ENCODE data around the gene IDUA. TPM values are rescaled to one million over a fixed set of nuclear protein-coding genes. Genes with fewer than 3 reads are reported as not detected.
"Not testable (repeated sequence)": the region's sequence is repeated elsewhere in the genome, so short reads cannot be mapped to it uniquely, and the experiment has no call there.

IDUA gene
- total and polyA plus RNA-seq, 10 of the 15 experiments (the other 5 are each of a cell fraction or from before 2014, with no cell fraction given) = 0.05 to 7.6 (median 1.4) TPM; not detected in 1

DNA sequence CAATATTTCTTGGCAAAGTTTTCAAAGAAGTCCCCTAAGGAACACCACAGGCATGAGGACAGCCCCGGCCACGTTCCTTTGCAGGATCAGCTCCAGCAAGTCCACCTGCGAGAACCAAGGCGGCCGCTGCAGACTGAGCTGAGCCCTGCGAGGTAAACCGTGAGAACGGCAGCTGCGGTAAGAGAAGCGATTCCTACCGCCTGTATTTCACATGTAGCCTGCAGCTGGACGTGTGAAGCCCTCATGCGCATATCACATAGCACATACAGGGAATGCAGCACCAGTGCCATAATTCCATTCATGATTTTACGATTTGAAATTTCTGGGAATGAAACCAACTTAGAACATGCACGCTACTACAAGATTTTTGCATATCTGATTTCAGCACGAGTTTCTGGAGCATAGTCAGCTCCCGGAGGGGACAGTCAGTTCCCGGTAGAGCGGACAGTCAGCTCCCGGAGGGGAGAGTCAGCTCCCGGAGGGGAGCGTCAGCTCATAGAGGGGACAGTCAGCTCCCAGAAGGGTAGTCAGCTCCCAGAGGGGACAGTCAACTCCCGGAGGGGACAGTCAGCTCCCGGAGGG is 66.3 kb downstream of the IDUA start:
- in situ Hi-C loops (cut with MboI) = no loop called here

GRCh38 chr4:1053891-1054290 is 67.0 kb downstream of the IDUA start:
- H2AFZ ChIP-seq (ENCODE audit: control insufficient read depth, low read depth, low read length); DNase-seq (ENCODE audit: low read depth, low spot score); ATAC-seq; intact Hi-C loops (cut with micrococcal nuclease; ENCODE audit: unreplicated experiment); H3K9me3 ChIP-seq (replicated peaks; ENCODE audit: control insufficient read depth, insufficient read depth, low read length); H3K4me3 ChIP-seq; H4K20me1 ChIP-seq (ENCODE audit: control insufficient read depth, insufficient read depth); H3K4me1 ChIP-seq (ENCODE audit: control insufficient read depth, insufficient read depth, low read length); H3K4me2 ChIP-seq (ENCODE audit: control insufficient read depth, insufficient read depth); RAD21 ChIA-PET (ENCODE audit: unreplicated experiment); POLR2A ChIA-PET; H3K79me2 ChIP-seq (ENCODE audit: control insufficient read depth, insufficient read depth, low read length); CTCF ChIA-PET; H3K27me3 ChIP-seq (replicated peaks in 1 of 2; ENCODE audit: control insufficient read depth in 2 of 2, insufficient read depth in 2 of 2, low read length in 1 of 2); H3K27ac ChIP-seq (ENCODE audit: control insufficient read depth, insufficient read depth); H3K9ac ChIP-seq (ENCODE audit: control insufficient read depth, insufficient read depth, low read length); H3K36me3 ChIP-seq (ENCODE audit: control insufficient read depth in 2 of 2, insufficient read depth in 2 of 2, low read length in 1 of 2); FAIRE-seq; BruUV-seq (replicated peaks); in situ Hi-C loops (cut with MboI): not testable (repeated sequence)
- SMC1A ChIA-PET (ENCODE audit: uncharacterized antibody, unreplicated experiment) = interaction anchor here (0.6 kb wide), 1 partner anchor 10 kb away, joined by 4 read pairs; no protein-coding TSS in a partner anchor
- WGBS (ENCODE audit: insufficient coverage, insufficient replicate concordance, low lambda C conversion rate, missing lambda C conversion rate) = 57% methylated on average over 7 of the region's 7 CpGs

More for the DNA sequence above, 66.3 kb downstream of the IDUA start:
- POLR2A ChIA-PET = no interaction called here
- Histone ChIP-seq H3K79me2 (ENCODE audit: control insufficient read depth, insufficient read depth, low read length) (no peaks in the 10 kb centered on the region), H3K36me3 (ENCODE audit: control insufficient read depth in 2 of 2, insufficient read depth in 2 of 2, low read length in 1 of 2) (no peaks in the 10 kb centered on the region), H3K4me1 (ENCODE audit: control insufficient read depth, insufficient read depth, low read length) (no peaks in the 10 kb centered on the region), H3K4me3 (no peak overlapping the region), H3K4me2 (ENCODE audit: control insufficient read depth, insufficient read depth) (no peak overlapping the region), H3K9me3 (replicated peaks; ENCODE audit: control insufficient read depth, insufficient read depth, low read length) (no peaks in the 10 kb centered on the region; the same call in 2 of the 3 replicates), H3K27me3 (replicated peaks in 1 of 2; ENCODE audit: control insufficient read depth in 2 of 2, insufficient read depth in 2 of 2, low read length in 1 of 2) (peaks cover 0 to 2% of the 10 kb centered on the region in 2 experiments; a peak in 2 of 4 replicates), H3K9ac (ENCODE audit: control insufficient read depth, insufficient read depth, low read length) (no peak overlapping the region), H3K27ac (ENCODE audit: control insufficient read depth, insufficient read depth) (no peak overlapping the region), H2AFZ (ENCODE audit: control insufficient read depth, low read depth, low read length) (no peak overlapping the region), H4K20me1 (ENCODE audit: control insufficient read depth, insufficient read depth) (no peaks in the 10 kb centered on the region)
- DNase-seq (ENCODE audit: low read depth, low spot score) = no peak
- RAD21 ChIA-PET (ENCODE audit: unreplicated experiment) = no interaction called here
- SMC1A ChIA-PET (ENCODE audit: uncharacterized antibody, unreplicated experiment) = no interaction called here
- FAIRE-seq = no peak
- intact Hi-C loops (cut with micrococcal nuclease; ENCODE audit: unreplicated experiment) = no loop called here
- TF ChIP-seq JUNB (IDR thresholded peaks at IDR 0.05) (no peak), SRF (IDR thresholded peaks at IDR 0.05; ENCODE audit: low read depth in 2 of 2, low read length in 2 of 2) (no peak), SMC3 (IDR thresholded peaks at IDR 0.05; ENCODE audit: borderline replicate concordance, low read length) (no peak), ZBED1 (IDR thresholded peaks at IDR 0.05; ENCODE audit: borderline replicate concordance) (no peak), CHD1 (IDR thresholded peaks at IDR 0.05; ENCODE audit: low read depth, low read length) (no peak), MTA3 (IDR thresholded peaks at IDR 0.05; ENCODE audit: borderline replicate concordance, low read length) (no peak), SIN3A (IDR thresholded peaks at IDR 0.05; ENCODE audit: low read depth, low read length) (no peak), SMAD5 (IDR thresholded peaks at IDR 0.05; ENCODE audit: low read depth) (no peak), MYB (IDR thresholded peaks at IDR 0.05; ENCODE audit: borderline replicate concordance, low read depth, low read length) (no peak), WRNIP1 (IDR thresholded peaks at IDR 0.05; ENCODE audit: borderline replicate concordance, low read depth, low read length) (no peak)
- CTCF ChIA-PET = no interaction called here
- no peak for ATAC-seq
- WGBS (ENCODE audit: insufficient coverage, insufficient replicate concordance, low lambda C conversion rate, missing lambda C conversion rate) = 54% methylated on average over 22 of the region's 24 CpGs
- BruUV-seq (replicated peaks) = no TSS peak

Other genes starting within 250 kb of the IDUA start
Only the 7 nearest of the 8 such genes appear.
- 0.16 TPM in 1 of 2 replicates, not detected in the other for gene CPLX1, start 160.9 kb upstream of the IDUA start, total RNA-seq (2014; rRNA removed)
- gene CPLX1, start 160.9 kb upstream of the IDUA start, total RNA-seq (2014; rRNA removed; fragmentation: Illumina TruSeq; extraction: Trizol) = 0.09 TPM in 1 of 2 replicates, not detected in the other
- 1.2 and 2.2 TPM in 2 replicates for gene CPLX1, start 160.9 kb upstream of the IDUA start, total RNA-seq (2021)
- gene CPLX1, start 160.9 kb upstream of the IDUA start, polyA plus RNA-seq (2011; rRNA removed) = not detected in 2 replicates
- 0.04 TPM in 1 of 2 replicates, not detected in the other for gene CPLX1, start 160.9 kb upstream of the IDUA start, polyA plus RNA-seq (2014; fragmentation: Illumina TruSeq; extraction: Trizol)
- gene CPLX1, start 160.9 kb upstream of the IDUA start, polyA plus RNA-seq (2014; fragmentation: Nextera tagmentation; extraction: Ambion mirVana) = not detected
- gene CPLX1, start 160.9 kb upstream of the IDUA start, polyA plus RNA-seq (2014; rRNA removed) = 0.28 and 0.57 TPM in 2 replicates
- gene CPLX1, start 160.9 kb upstream of the IDUA start, polyA plus RNA-seq (2016; fragmentation: Nextera tagmentation; extraction: Ambion mirVana) = under 1 TPM in 1 of 2 experiments, not detected in 1; 0.13 TPM
- gene GAK, start 54.7 kb upstream of the IDUA start, total RNA-seq (2014; rRNA removed) = 84.3 and 96.9 TPM in 2 replicates
- 18.4 and 22.5 TPM in 2 replicates for gene GAK, start 54.7 kb upstream of the IDUA start, total RNA-seq (2014; rRNA removed; fragmentation: Illumina TruSeq; extraction: Trizol)
- 114 and 127 TPM in 2 replicates for gene GAK, start 54.7 kb upstream of the IDUA start, total RNA-seq (2021)
- gene GAK, start 54.7 kb upstream of the IDUA start, polyA plus RNA-seq (2011; rRNA removed) = 20.8 and 36.6 TPM in 2 replicates
- 9.3 and 20.2 TPM in 2 replicates for gene GAK, start 54.7 kb upstream of the IDUA start, polyA plus RNA-seq (2014; fragmentation: Illumina TruSeq; extraction: Trizol)
- 1 to 10 TPM in 1 of 2 experiments, under 1 TPM in 1; 0.82 to 5.7 TPM for gene GAK, start 54.7 kb upstream of the IDUA start, polyA plus RNA-seq (2014; fragmentation: Nextera tagmentation; extraction: Ambion mirVana)
- 87.6 and 109 TPM in 2 replicates for gene GAK, start 54.7 kb upstream of the IDUA start, polyA plus RNA-seq (2014; rRNA removed)
- 10 to 100 TPM; 71.0 to 73.6 TPM for gene GAK, start 54.7 kb upstream of the IDUA start, polyA plus RNA-seq (2016; fragmentation: Nextera tagmentation; extraction: Ambion mirVana)
- 26.1 and 31.8 TPM in 2 replicates for gene TMEM175, start 54.6 kb upstream of the IDUA start, total RNA-seq (2014; rRNA removed)
- gene TMEM175, start 54.6 kb upstream of the IDUA start, total RNA-seq (2014; rRNA removed; fragmentation: Illumina TruSeq; extraction: Trizol) = 11.1 and 12.4 TPM in 2 replicates
- gene TMEM175, start 54.6 kb upstream of the IDUA start, total RNA-seq (2021) = 21.8 and 26.0 TPM in 2 replicates
- 9.5 and 19.2 TPM in 2 replicates for gene TMEM175, start 54.6 kb upstream of the IDUA start, polyA plus RNA-seq (2011; rRNA removed)
- 3.8 and 10.0 TPM in 2 replicates for gene TMEM175, start 54.6 kb upstream of the IDUA start, polyA plus RNA-seq (2014; fragmentation: Illumina TruSeq; extraction: Trizol)
- gene TMEM175, start 54.6 kb upstream of the IDUA start, polyA plus RNA-seq (2014; fragmentation: Nextera tagmentation; extraction: Ambion mirVana) = under 1 TPM; 0.11 to 0.22 TPM
- gene TMEM175, start 54.6 kb upstream of the IDUA start, polyA plus RNA-seq (2014; rRNA removed) = 39.5 and 53.5 TPM in 2 replicates
- gene TMEM175, start 54.6 kb upstream of the IDUA start, polyA plus RNA-seq (2016; fragmentation: Nextera tagmentation; extraction: Ambion mirVana) = 10 to 100 TPM; 25.4 to 31.5 TPM
- 7.8 and 8.0 TPM in 2 replicates for gene DGKQ, start 13.5 kb upstream of the IDUA start, total RNA-seq (2014; rRNA removed)
- gene DGKQ, start 13.5 kb upstream of the IDUA start, total RNA-seq (2014; rRNA removed; fragmentation: Illumina TruSeq; extraction: Trizol) = 1.7 and 1.8 TPM in 2 replicates
- gene DGKQ, start 13.5 kb upstream of the IDUA start, total RNA-seq (2021) = 9.5 and 10.5 TPM in 2 replicates
- 1.1 and 2.8 TPM in 2 replicates for gene DGKQ, start 13.5 kb upstream of the IDUA start, polyA plus RNA-seq (2011; rRNA removed)
- 0.49 and 0.79 TPM in 2 replicates for gene DGKQ, start 13.5 kb upstream of the IDUA start, polyA plus RNA-seq (2014; fragmentation: Illumina TruSeq; extraction: Trizol)
- gene DGKQ, start 13.5 kb upstream of the IDUA start, polyA plus RNA-seq (2014; fragmentation: Nextera tagmentation; extraction: Ambion mirVana) = under 1 TPM; 0.11 to 0.46 TPM
- 8.1 and 8.5 TPM in 2 replicates for gene DGKQ, start 13.5 kb upstream of the IDUA start, polyA plus RNA-seq (2014; rRNA removed)
- 1 to 10 TPM in 1 of 2 experiments, under 1 TPM in 1; 0.79 to 1.1 TPM for gene DGKQ, start 13.5 kb upstream of the IDUA start, polyA plus RNA-seq (2016; fragmentation: Nextera tagmentation; extraction: Ambion mirVana)
- gene SLC26A1, start 6.4 kb downstream of the IDUA start, total RNA-seq (2014; rRNA removed) = 0.28 TPM in 1 of 2 replicates, not detected in the other
- gene SLC26A1, start 6.4 kb downstream of the IDUA start, total RNA-seq (2014; rRNA removed; fragmentation: Illumina TruSeq; extraction: Trizol) = not detected in 2 replicates
- not detected in 2 replicates for gene SLC26A1, start 6.4 kb downstream of the IDUA start, total RNA-seq (2021)
- 0.12 TPM in 1 of 2 replicates, not detected in the other for gene SLC26A1, start 6.4 kb downstream of the IDUA start, polyA plus RNA-seq (2011; rRNA removed)
- not detected in 2 replicates for gene SLC26A1, start 6.4 kb downstream of the IDUA start, polyA plus RNA-seq (2014; fragmentation: Illumina TruSeq; extraction: Trizol)
- under 1 TPM in 1 of 2 experiments, not detected in 1; 0.05 TPM for gene SLC26A1, start 6.4 kb downstream of the IDUA start, polyA plus RNA-seq (2014; fragmentation: Nextera tagmentation; extraction: Ambion mirVana)
- gene SLC26A1, start 6.4 kb downstream of the IDUA start, polyA plus RNA-seq (2014; rRNA removed) = not detected in 2 replicates
- under 1 TPM; 0.83 to 0.96 TPM for gene SLC26A1, start 6.4 kb downstream of the IDUA start, polyA plus RNA-seq (2016; fragmentation: Nextera tagmentation; extraction: Ambion mirVana)
- gene FGFRL1, start 24.6 kb downstream of the IDUA start, total RNA-seq (2014; rRNA removed) = 0.34 and 0.38 TPM in 2 replicates
- 0.14 and 0.22 TPM in 2 replicates for gene FGFRL1, start 24.6 kb downstream of the IDUA start, total RNA-seq (2014; rRNA removed; fragmentation: Illumina TruSeq; extraction: Trizol)
- 0.97 and 1.1 TPM in 2 replicates for gene FGFRL1, start 24.6 kb downstream of the IDUA start, total RNA-seq (2021)
- 0.72 and 1.5 TPM in 2 replicates for gene FGFRL1, start 24.6 kb downstream of the IDUA start, polyA plus RNA-seq (2011; rRNA removed)
- gene FGFRL1, start 24.6 kb downstream of the IDUA start, polyA plus RNA-seq (2014; fragmentation: Illumina TruSeq; extraction: Trizol) = 0.05 and 0.24 TPM in 2 replicates
- gene FGFRL1, start 24.6 kb downstream of the IDUA start, polyA plus RNA-seq (2014; fragmentation: Nextera tagmentation; extraction: Ambion mirVana) = under 1 TPM; 0.02 to 0.03 TPM
- 0.51 and 0.55 TPM in 2 replicates for gene FGFRL1, start 24.6 kb downstream of the IDUA start, polyA plus RNA-seq (2014; rRNA removed)
- gene FGFRL1, start 24.6 kb downstream of the IDUA start, polyA plus RNA-seq (2016; fragmentation: Nextera tagmentation; extraction: Ambion mirVana) = not detected
- gene RNF212, start 126.5 kb downstream of the IDUA start, total RNA-seq (2014; rRNA removed) = not detected in 2 replicates
- gene RNF212, start 126.5 kb downstream of the IDUA start, total RNA-seq (2014; rRNA removed; fragmentation: Illumina TruSeq; extraction: Trizol) = not detected in 2 replicates
- gene RNF212, start 126.5 kb downstream of the IDUA start, total RNA-seq (2021) = not detected in 2 replicates
- gene RNF212, start 126.5 kb downstream of the IDUA start, polyA plus RNA-seq (2011; rRNA removed) = not detected in 2 replicates
- not detected in 2 replicates for gene RNF212, start 126.5 kb downstream of the IDUA start, polyA plus RNA-seq (2014; fragmentation: Illumina TruSeq; extraction: Trizol)
- not detected for gene RNF212, start 126.5 kb downstream of the IDUA start, polyA plus RNA-seq (2014; fragmentation: Nextera tagmentation; extraction: Ambion mirVana)
- not detected in 2 replicates for gene RNF212, start 126.5 kb downstream of the IDUA start, polyA plus RNA-seq (2014; rRNA removed)
- not detected for gene RNF212, start 126.5 kb downstream of the IDUA start, polyA plus RNA-seq (2016; fragmentation: Nextera tagmentation; extraction: Ambion mirVana)

Measured in GM12878 (cell line).